ENCODE data around the gene ATF7.

DNA sequence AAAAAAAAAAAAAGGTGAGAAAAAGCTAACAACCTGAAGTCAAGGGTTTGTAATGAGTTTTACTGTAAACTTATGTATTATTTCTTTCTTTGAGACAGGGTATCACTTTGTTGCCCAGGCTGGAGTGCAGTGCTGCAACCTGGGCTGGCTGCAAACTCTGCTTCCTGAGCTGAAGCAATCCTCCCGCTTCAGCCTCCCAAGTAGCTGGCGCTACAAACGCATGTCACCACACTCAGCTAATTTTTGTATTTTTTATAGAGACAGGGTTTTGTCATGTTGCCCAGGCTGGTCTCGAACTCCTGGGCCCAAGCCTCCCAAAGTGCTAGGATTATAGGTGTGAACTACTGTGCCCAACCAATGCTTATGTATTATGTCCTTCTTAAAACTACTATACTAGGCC, 9.2 kb downstream of the ATF7 start:
- TF ChIP-seq TCF4 (CRISPR knock-in tag; IDR thresholded peaks at IDR 0.05; ENCODE audit: borderline replicate concordance) (no peak), TOX (CRISPR knock-in tag; IDR thresholded peaks at IDR 0.05; ENCODE audit: borderline replicate concordance) (no peak), ESRRG (CRISPR knock-in tag; IDR thresholded peaks at IDR 0.05) (no peak)
